WTC11 (cell line): ENCODE data around the gene ARAP3. TPM values are rescaled to one million over a fixed set of nuclear protein-coding genes. Genes with fewer than 3 reads are reported as not detected.
A peak's percentile ranks its signal among the peaks of the same experiment; 100 is the strongest.

Source experiments
- CREM ChIP-seq: sonication (generic); formaldehyde crosslinking; IDR thresholded peaks from 2 replicates; pipeline ENCODE4 v1.8.1; 2022; ENCODE audit warnings: mild to moderate bottlenecking, missing genetic modification reagents, moderate library complexity
- ELF4 ChIP-seq: sonication (generic); formaldehyde crosslinking; IDR thresholded peaks from 2 replicates; pipeline ENCODE4 v1.8.1; 2022; ENCODE audit warnings: low read depth, mild to moderate bottlenecking, moderate library complexity, missing genetic modification reagents
- ESRRA ChIP-seq: sonication (generic); formaldehyde crosslinking; IDR thresholded peaks from 2 replicates; pipeline ENCODE4 v1.8.1; 2022; ENCODE audit warnings: mild to moderate bottlenecking, missing genetic modification reagents, borderline replicate concordance
- ETV6 ChIP-seq: sonication (generic); formaldehyde crosslinking; IDR thresholded peaks from 2 replicates; pipeline ENCODE4 v1.8.1; 2022; ENCODE audit warnings: mild to moderate bottlenecking, missing genetic modification reagents
- FOXP1 ChIP-seq: sonication (generic); formaldehyde crosslinking; IDR thresholded peaks from 2 replicates; pipeline ENCODE4 v1.8.0; 2022; ENCODE audit warnings: missing genetic modification reagents, mild to moderate bottlenecking, moderate library complexity, borderline replicate concordance
- GRHL2 ChIP-seq: fragments of 250-450 bp; sonication (Bioruptor Pico); IDR thresholded peaks from 2 replicates; pipeline ENCODE4 v1.8.0; 2022; ENCODE audit warnings: mild to moderate bottlenecking, moderate library complexity; ENCODE audit not compliant: insufficient replicate concordance, severe bottlenecking
- JUN ChIP-seq: sonication (generic); formaldehyde crosslinking; IDR thresholded peaks from 2 replicates; pipeline ENCODE4 v1.8.0; 2023; ENCODE audit warnings: mild to moderate bottlenecking, missing genetic modification reagents
- NFATC4 ChIP-seq: fragments of 250-450 bp; sonication (Bioruptor Pico); IDR thresholded peaks from 2 replicates; pipeline ENCODE4 v1.9.0; 2021; ENCODE audit warnings: mild to moderate bottlenecking
- NFYB ChIP-seq: sonication (generic); formaldehyde crosslinking; conservative IDR thresholded peaks from 2 replicates; pipeline ENCODE4 v1.8.0; 2022; ENCODE audit warnings: low read depth, missing genetic modification reagents
- NR2C2 ChIP-seq: sonication (generic); formaldehyde crosslinking; IDR thresholded peaks from 2 replicates; pipeline ENCODE4 v1.8.0; 2022; ENCODE audit warnings: mild to moderate bottlenecking, missing genetic modification reagents
- SMAD3 ChIP-seq: sonication (generic); formaldehyde crosslinking; IDR thresholded peaks from 2 replicates; pipeline ENCODE4 v1.8.0; 2022; ENCODE audit warnings: missing genetic modification reagents, mild to moderate bottlenecking, borderline replicate concordance
- SP1 ChIP-seq: sonication (generic); formaldehyde crosslinking; conservative IDR thresholded peaks from 2 replicates; pipeline ENCODE4 v1.8.1; 2022; ENCODE audit warnings: missing genetic modification reagents
- ZBTB21 ChIP-seq: sonication (generic); formaldehyde crosslinking; IDR thresholded peaks from 2 replicates; pipeline ENCODE4 v1.8.1; 2023; ENCODE audit warnings: mild to moderate bottlenecking, missing genetic modification reagents, borderline replicate concordance
- ZNF121 ChIP-seq: sonication (generic); formaldehyde crosslinking; IDR thresholded peaks from 2 replicates; pipeline ENCODE4 v1.8.0; 2023; ENCODE audit warnings: missing genetic modification reagents
- ZNF232 ChIP-seq: sonication (generic); formaldehyde crosslinking; IDR thresholded peaks from 2 replicates; pipeline ENCODE4 v1.8.0; 2022; ENCODE audit warnings: mild to moderate bottlenecking, missing genetic modification reagents
- ZNF416 ChIP-seq: fragments of 250-450 bp; sonication (Bioruptor Pico); IDR thresholded peaks from 2 replicates; pipeline ENCODE4 v1.9.0; 2021; ENCODE audit warnings: mild to moderate bottlenecking, inconsistent platforms
- ZNF671 ChIP-seq: fragments of 250-450 bp; sonication (Bioruptor Pico); IDR thresholded peaks from 2 replicates; pipeline ENCODE4 v1.8.0; 2021; ENCODE audit warnings: mild to moderate bottlenecking
- total RNA-seq: library from RNA; stranded (reverse); gene quantifications from 3 replicates; pipeline ENCODE4 v1.2.3, GENCODE V29; 2021
- TF ChIP-seq, protein P1 (sequence below): sonication (generic); formaldehyde crosslinking; IDR thresholded peaks from 2 replicates; pipeline ENCODE4 v1.8.1; 2023; ENCODE audit warnings: mild to moderate bottlenecking, missing genetic modification reagents
- TF ChIP-seq, protein P2 (sequence below): sonication (generic); formaldehyde crosslinking; IDR thresholded peaks from 2 replicates; pipeline ENCODE4 v1.8.0; 2022; ENCODE audit warnings: mild to moderate bottlenecking, missing genetic modification reagents
- TF ChIP-seq, protein P3 (sequence below): fragments of 200-600 bp; IDR thresholded peaks from 2 replicates; pipeline ENCODE4 v1.8.0; 2022; ENCODE audit warnings: antibody characterized with exemption
- TF ChIP-seq, protein P4 (sequence below): sonication (generic); formaldehyde crosslinking; IDR thresholded peaks from 2 replicates; pipeline ENCODE4 v1.8.0; 2023; ENCODE audit warnings: mild to moderate bottlenecking, missing genetic modification reagents
- TF ChIP-seq, protein P5 (sequence below): fragments of 250-450 bp; sonication (Bioruptor Pico); IDR thresholded peaks from 2 replicates; pipeline ENCODE4 v1.9.0; 2021; ENCODE audit warnings: moderate library complexity, mild to moderate bottlenecking, inconsistent platforms, borderline replicate concordance
- TF ChIP-seq, protein P6 (sequence below): sonication (generic); formaldehyde crosslinking; IDR thresholded peaks from 2 replicates; pipeline ENCODE4 v1.8.1; 2023; ENCODE audit warnings: mild to moderate bottlenecking, moderate library complexity, missing genetic modification reagents
- TF ChIP-seq, protein P7 (sequence below): fragments of 250-450 bp; sonication (Bioruptor Pico); IDR thresholded peaks from 2 replicates; pipeline ENCODE4 v1.9.0; 2021; ENCODE audit warnings: mild to moderate bottlenecking
- TF ChIP-seq, protein P8 (sequence below): sonication (generic); formaldehyde crosslinking; IDR thresholded peaks from 2 replicates; pipeline ENCODE4 v1.8.1; 2022; ENCODE audit warnings: low read depth, mild to moderate bottlenecking, moderate library complexity, missing genetic modification reagents, borderline replicate concordance

ARAP3 gene
- total RNA-seq, 1 experiment from 2014 or later = 60.4 TPM

DNA sequence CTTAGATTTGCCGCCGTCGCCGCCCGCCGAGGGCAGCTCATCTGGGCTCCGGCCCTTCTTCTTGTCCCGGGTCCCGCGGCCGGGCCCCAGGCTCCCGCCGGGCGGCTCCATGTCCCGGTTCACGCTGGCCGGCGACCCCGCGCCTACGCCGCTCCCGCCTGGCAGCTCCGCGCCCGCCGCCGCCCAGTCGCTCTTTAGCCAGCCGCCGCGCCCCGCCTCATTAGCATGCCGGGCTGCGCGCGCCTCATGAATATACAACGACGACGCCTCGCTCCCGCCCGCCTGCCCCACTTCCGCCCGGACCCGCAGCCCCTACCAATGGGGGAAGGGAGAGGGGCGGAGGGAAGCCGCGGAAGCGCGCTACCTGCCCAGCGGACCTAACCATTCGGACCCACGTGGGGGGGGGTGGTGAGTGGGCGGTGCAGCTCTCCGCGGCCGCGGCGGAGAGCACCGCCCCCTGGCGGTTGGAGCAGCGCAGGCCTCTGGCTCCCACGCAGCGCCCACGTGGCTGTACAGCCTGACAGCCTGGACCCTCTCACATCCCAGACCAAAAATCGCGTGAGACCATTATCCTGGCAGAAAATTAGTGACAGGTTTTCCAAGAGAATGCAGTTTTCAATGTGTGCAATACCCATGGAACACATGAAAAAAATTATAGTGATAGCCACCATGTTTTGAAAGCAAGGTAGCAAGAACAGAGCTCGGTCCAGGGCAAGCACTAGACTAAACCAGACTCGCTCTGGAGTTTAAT is 63.1 kb downstream of the ARAP3 start, which contains the start of gene DIAPH1 (continued):
- TF ChIP-seq ZNF671 (CRISPR knock-in tag) (peak; percentile 30; the same call in 1 of the 2 replicates), ELF4 (CRISPR knock-in tag) (peak; percentile 14; the same call in 1 of the 2 replicates), NR2C2 (no peak), CREM (CRISPR knock-in tag) (peak; percentile 56; the same call in 1 of the 2 replicates), ZBTB21 (0 out of 2 replicates have a peak, but pooled peaks have one; percentile 68), JUN (CRISPR knock-in tag) (no peak), ESRRA (peak; percentile 70; the same call in 1 of the 2 replicates), NFYB (CRISPR knock-in tag) (0 out of 2 replicates have a peak, but pooled peaks have one; percentile 35), SP1 (CRISPR knock-in tag) (peak; percentile 96), ZNF121 (CRISPR knock-in tag) (no peak), FOXP1 (CRISPR knock-in tag) (peak; percentile 69; the same call in 1 of the 2 replicates), ETV6 (CRISPR knock-in tag) (peak; percentile 74; the same call in 1 of the 2 replicates), NFATC4 (no peak), GRHL2 (CRISPR knock-in tag) (no peak), ZNF232 (CRISPR knock-in tag) (peak; percentile 72; the same call in 1 of the 2 replicates), SMAD3 (CRISPR knock-in tag) (no peak), ZNF416 (no peak)
- TF ChIP-seq, protein P1, sequence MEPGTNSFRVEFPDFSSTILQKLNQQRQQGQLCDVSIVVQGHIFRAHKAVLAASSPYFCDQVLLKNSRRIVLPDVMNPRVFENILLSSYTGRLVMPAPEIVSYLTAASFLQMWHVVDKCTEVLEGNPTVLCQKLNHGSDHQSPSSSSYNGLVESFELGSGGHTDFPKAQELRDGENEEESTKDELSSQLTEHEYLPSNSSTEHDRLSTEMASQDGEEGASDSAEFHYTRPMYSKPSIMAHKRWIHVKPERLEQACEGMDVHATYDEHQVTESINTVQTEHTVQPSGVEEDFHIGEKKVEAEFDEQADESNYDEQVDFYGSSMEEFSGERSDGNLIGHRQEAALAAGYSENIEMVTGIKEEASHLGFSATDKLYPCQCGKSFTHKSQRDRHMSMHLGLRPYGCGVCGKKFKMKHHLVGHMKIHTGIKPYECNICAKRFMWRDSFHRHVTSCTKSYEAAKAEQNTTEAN (CRISPR knock-in tag) = peak; percentile 43; the same call in 1 of the 2 replicates
- TF ChIP-seq, protein P2, sequence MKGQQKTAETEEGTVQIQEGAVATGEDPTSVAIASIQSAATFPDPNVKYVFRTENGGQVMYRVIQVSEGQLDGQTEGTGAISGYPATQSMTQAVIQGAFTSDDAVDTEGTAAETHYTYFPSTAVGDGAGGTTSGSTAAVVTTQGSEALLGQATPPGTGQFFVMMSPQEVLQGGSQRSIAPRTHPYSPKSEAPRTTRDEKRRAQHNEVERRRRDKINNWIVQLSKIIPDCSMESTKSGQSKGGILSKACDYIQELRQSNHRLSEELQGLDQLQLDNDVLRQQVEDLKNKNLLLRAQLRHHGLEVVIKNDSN = peak; percentile 84
- TF ChIP-seq, protein P3, sequence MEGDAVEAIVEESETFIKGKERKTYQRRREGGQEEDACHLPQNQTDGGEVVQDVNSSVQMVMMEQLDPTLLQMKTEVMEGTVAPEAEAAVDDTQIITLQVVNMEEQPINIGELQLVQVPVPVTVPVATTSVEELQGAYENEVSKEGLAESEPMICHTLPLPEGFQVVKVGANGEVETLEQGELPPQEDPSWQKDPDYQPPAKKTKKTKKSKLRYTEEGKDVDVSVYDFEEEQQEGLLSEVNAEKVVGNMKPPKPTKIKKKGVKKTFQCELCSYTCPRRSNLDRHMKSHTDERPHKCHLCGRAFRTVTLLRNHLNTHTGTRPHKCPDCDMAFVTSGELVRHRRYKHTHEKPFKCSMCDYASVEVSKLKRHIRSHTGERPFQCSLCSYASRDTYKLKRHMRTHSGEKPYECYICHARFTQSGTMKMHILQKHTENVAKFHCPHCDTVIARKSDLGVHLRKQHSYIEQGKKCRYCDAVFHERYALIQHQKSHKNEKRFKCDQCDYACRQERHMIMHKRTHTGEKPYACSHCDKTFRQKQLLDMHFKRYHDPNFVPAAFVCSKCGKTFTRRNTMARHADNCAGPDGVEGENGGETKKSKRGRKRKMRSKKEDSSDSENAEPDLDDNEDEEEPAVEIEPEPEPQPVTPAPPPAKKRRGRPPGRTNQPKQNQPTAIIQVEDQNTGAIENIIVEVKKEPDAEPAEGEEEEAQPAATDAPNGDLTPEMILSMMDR = peak; percentile 93
- TF ChIP-seq, protein P4, sequence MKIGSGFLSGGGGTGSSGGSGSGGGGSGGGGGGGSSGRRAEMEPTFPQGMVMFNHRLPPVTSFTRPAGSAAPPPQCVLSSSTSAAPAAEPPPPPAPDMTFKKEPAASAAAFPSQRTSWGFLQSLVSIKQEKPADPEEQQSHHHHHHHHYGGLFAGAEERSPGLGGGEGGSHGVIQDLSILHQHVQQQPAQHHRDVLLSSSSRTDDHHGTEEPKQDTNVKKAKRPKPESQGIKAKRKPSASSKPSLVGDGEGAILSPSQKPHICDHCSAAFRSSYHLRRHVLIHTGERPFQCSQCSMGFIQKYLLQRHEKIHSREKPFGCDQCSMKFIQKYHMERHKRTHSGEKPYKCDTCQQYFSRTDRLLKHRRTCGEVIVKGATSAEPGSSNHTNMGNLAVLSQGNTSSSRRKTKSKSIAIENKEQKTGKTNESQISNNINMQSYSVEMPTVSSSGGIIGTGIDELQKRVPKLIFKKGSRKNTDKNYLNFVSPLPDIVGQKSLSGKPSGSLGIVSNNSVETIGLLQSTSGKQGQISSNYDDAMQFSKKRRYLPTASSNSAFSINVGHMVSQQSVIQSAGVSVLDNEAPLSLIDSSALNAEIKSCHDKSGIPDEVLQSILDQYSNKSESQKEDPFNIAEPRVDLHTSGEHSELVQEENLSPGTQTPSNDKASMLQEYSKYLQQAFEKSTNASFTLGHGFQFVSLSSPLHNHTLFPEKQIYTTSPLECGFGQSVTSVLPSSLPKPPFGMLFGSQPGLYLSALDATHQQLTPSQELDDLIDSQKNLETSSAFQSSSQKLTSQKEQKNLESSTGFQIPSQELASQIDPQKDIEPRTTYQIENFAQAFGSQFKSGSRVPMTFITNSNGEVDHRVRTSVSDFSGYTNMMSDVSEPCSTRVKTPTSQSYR (CRISPR knock-in tag) = 0 out of 2 replicates have a peak, but pooled peaks have one; percentile 72
- TF ChIP-seq, protein P5, sequence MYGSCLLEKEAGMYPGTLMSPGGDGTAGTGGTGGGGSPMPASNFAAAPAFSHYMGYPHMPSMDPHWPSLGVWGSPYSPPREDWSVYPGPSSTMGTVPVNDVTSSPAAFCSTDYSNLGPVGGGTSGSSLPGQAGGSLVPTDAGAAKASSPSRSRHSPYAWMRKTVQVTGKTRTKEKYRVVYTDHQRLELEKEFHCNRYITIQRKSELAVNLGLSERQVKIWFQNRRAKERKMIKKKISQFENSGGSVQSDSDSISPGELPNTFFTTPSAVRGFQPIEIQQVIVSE (CRISPR knock-in tag) = no peak
- TF ChIP-seq, protein P6, sequence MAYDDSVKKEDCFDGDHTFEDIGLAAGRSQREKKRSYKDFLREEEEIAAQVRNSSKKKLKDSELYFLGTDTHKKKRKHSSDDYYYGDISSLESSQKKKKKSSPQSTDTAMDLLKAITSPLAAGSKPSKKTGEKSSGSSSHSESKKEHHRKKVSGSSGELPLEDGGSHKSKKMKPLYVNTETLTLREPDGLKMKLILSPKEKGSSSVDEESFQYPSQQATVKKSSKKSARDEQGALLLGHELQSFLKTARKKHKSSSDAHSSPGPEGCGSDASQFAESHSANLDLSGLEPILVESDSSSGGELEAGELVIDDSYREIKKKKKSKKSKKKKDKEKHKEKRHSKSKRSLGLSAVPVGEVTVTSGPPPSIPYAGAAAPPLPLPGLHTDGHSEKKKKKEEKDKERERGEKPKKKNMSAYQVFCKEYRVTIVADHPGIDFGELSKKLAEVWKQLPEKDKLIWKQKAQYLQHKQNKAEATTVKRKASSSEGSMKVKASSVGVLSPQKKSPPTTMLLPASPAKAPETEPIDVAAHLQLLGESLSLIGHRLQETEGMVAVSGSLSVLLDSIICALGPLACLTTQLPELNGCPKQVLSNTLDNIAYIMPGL (CRISPR knock-in tag) = peak; percentile 96
- TF ChIP-seq, protein P7, sequence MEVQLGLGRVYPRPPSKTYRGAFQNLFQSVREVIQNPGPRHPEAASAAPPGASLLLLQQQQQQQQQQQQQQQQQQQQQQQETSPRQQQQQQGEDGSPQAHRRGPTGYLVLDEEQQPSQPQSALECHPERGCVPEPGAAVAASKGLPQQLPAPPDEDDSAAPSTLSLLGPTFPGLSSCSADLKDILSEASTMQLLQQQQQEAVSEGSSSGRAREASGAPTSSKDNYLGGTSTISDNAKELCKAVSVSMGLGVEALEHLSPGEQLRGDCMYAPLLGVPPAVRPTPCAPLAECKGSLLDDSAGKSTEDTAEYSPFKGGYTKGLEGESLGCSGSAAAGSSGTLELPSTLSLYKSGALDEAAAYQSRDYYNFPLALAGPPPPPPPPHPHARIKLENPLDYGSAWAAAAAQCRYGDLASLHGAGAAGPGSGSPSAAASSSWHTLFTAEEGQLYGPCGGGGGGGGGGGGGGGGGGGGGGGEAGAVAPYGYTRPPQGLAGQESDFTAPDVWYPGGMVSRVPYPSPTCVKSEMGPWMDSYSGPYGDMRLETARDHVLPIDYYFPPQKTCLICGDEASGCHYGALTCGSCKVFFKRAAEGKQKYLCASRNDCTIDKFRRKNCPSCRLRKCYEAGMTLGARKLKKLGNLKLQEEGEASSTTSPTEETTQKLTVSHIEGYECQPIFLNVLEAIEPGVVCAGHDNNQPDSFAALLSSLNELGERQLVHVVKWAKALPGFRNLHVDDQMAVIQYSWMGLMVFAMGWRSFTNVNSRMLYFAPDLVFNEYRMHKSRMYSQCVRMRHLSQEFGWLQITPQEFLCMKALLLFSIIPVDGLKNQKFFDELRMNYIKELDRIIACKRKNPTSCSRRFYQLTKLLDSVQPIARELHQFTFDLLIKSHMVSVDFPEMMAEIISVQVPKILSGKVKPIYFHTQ (CRISPR knock-in tag) = no peak
- TF ChIP-seq, protein P8, sequence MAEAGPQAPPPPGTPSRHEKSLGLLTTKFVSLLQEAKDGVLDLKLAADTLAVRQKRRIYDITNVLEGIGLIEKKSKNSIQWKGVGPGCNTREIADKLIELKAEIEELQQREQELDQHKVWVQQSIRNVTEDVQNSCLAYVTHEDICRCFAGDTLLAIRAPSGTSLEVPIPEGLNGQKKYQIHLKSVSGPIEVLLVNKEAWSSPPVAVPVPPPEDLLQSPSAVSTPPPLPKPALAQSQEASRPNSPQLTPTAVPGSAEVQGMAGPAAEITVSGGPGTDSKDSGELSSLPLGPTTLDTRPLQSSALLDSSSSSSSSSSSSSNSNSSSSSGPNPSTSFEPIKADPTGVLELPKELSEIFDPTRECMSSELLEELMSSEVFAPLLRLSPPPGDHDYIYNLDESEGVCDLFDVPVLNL = no peak
